ENCODE results near the gene KIF26A. TPM values are rescaled to one million over a fixed set of nuclear protein-coding genes. Genes with fewer than 3 reads are reported as not detected.

The KIF26A gene
- total RNA-seq, 1 donor from 2014 or later, result 1.4 TPM

GRCh38 chr14:104205781-104206180 lies 67.4 kb downstream of the KIF26A start:
- Histone ChIP-seq H3K27ac (ENCODE audit: low read depth, low read length) (no peak overlapping the region), H3K9ac (ENCODE audit: low read length) (no peak overlapping the region), H3K4me2 (ENCODE audit: low read length) (no peak overlapping the region), H3K4me3 (ENCODE audit: insufficient read depth, low read depth, low read length) (no peak overlapping the region), H2AFZ (ENCODE audit: low read depth, low read length) (no peak overlapping the region), H4K20me1 (ENCODE audit: insufficient read depth, low read length) (no peaks in the 10 kb centered on the region), H3K79me2 (ENCODE audit: insufficient read depth, low read length) (no peaks in the 10 kb centered on the region), H3K36me3 (ENCODE audit: insufficient read depth, low read length) (no peaks in the 10 kb centered on the region), H3K4me1 (ENCODE audit: insufficient read depth, low read length) (no peaks in the 10 kb centered on the region), H3K9me3 (ENCODE audit: insufficient read depth, low read depth, low read length) (no peaks in the 10 kb centered on the region), H3K27me3 (ENCODE audit: insufficient read depth, low read length) (no peaks in the 10 kb centered on the region)
- FAIRE-seq (no peak), DNase-seq (ENCODE audit: low read depth) (no peak)
- Mint-ChIP-seq H3K27me3 (ENCODE audit: low read depth, unreplicated experiment) (peaks cover 16% of the 10 kb centered on the region), H3K27ac (ENCODE audit: unreplicated experiment) (no peak overlapping the region), H3K9me3 (ENCODE audit: unreplicated experiment) (no peaks in the 10 kb centered on the region), H3K4me1 (ENCODE audit: low read depth, unreplicated experiment) (no peaks in the 10 kb centered on the region), H3K4me3 (ENCODE audit: unreplicated experiment) (no peak overlapping the region), H3K36me3 (ENCODE audit: low read depth, unreplicated experiment) (no peaks in the 10 kb centered on the region)
- TF ChIP-seq EZH2 (IDR thresholded peaks at IDR 0.05; ENCODE audit: insufficient read depth, low read length) (no peak), CTCF (IDR thresholded peaks at IDR 0.05; ENCODE audit: insufficient read depth, low read depth, low read length) (no peak)

GRCh38 chr14:104206281-104206904 lies 68.0 kb downstream of the KIF26A start:
- no peak overlapping the region for H3K4me2 ChIP-seq (ENCODE audit: low read length)
- no peaks in the 10 kb centered on the region for H3K9me3 ChIP-seq (ENCODE audit: insufficient read depth, low read depth, low read length)
- no peaks in the 10 kb centered on the region for H3K4me1 ChIP-seq (ENCODE audit: insufficient read depth, low read length)
- H3K27me3 Mint-ChIP-seq (ENCODE audit: low read depth, unreplicated experiment), result peaks cover 20% of the 10 kb centered on the region
- DNase-seq (ENCODE audit: low read depth) (no peak), FAIRE-seq (no peak)
- no peaks in the 10 kb centered on the region for H4K20me1 ChIP-seq (ENCODE audit: insufficient read depth, low read length)
- no peak overlapping the region for H3K4me3 Mint-ChIP-seq (ENCODE audit: unreplicated experiment)
- H3K4me1 Mint-ChIP-seq (ENCODE audit: low read depth, unreplicated experiment), result no peaks in the 10 kb centered on the region
- H3K79me2 ChIP-seq (ENCODE audit: insufficient read depth, low read length), result no peaks in the 10 kb centered on the region
- no peak overlapping the region for H3K27ac Mint-ChIP-seq (ENCODE audit: unreplicated experiment)
- H2AFZ ChIP-seq (ENCODE audit: low read depth, low read length), result no peak overlapping the region
- no peaks in the 10 kb centered on the region for H3K27me3 ChIP-seq (ENCODE audit: insufficient read depth, low read length)
- H3K36me3 ChIP-seq (ENCODE audit: insufficient read depth, low read length), result no peaks in the 10 kb centered on the region
- no peak overlapping the region for H3K27ac ChIP-seq (ENCODE audit: low read depth, low read length)
- H3K4me3 ChIP-seq (ENCODE audit: insufficient read depth, low read depth, low read length), result no peak overlapping the region
- H3K9ac ChIP-seq (ENCODE audit: low read length), result no peak overlapping the region
- no peaks in the 10 kb centered on the region for H3K36me3 Mint-ChIP-seq (ENCODE audit: low read depth, unreplicated experiment)
- H3K9me3 Mint-ChIP-seq (ENCODE audit: unreplicated experiment), result no peaks in the 10 kb centered on the region
- TF ChIP-seq EZH2 (IDR thresholded peaks at IDR 0.05; ENCODE audit: insufficient read depth, low read length) (no peak), CTCF (IDR thresholded peaks at IDR 0.05; ENCODE audit: insufficient read depth, low read depth, low read length) (no peak)

Measured in astrocyte (in vitro differentiated cells and primary cell).